AG09309 (cell line): ENCODE results near the gene HNF4A.

Source experiments
- DNase-seq: peaks from one replicate; pipeline ENCODE4 v3.0.0-alpha.2; 2010; ENCODE audit warnings: low read depth
- H3K4me3 ChIP-seq: 2 replicates; pipeline ENCODE4 v1.5.1; 2011; ENCODE audit warnings: mild to moderate bottlenecking, low read depth, low read length, moderate library complexity; ENCODE audit not compliant: control insufficient read depth
- CTCF ChIP-seq: IDR thresholded peaks from 2 replicates; pipeline ENCODE4 v1.5.1; 2011; ENCODE audit warnings: mild to moderate bottlenecking, low read depth, low read length, inconsistent platforms; ENCODE audit not compliant: insufficient read depth, control insufficient read depth; ENCODE audit errors: missing control alignments

The HNF4A gene

GRCh38 chr20:44367746-44368145, 12.2 kb downstream of the HNF4A start:
- H3K4me3 ChIP-seq, result no peak overlapping the region
- no peak for DNase-seq
- TF ChIP-seq CTCF, result no peak

GRCh38 chr20:44370639-44371218, 15.2 kb downstream of the HNF4A start:
- TF ChIP-seq CTCF, result no peak
- DNase-seq, result no peak
- no peak overlapping the region for H3K4me3 ChIP-seq

GRCh38 chr20:44382641-44383040, 27.1 kb downstream of the HNF4A start:
- no peak for DNase-seq
- H3K4me3 ChIP-seq, result no peak overlapping the region
- no peak for TF ChIP-seq CTCF

GRCh38 chr20:44384423-44385027, 29.0 kb downstream of the HNF4A start:
- no peak overlapping the region for H3K4me3 ChIP-seq
- peak; percentile 86 for TF ChIP-seq CTCF
- DNase-seq, result no peak

- no peak overlapping the region for H3K4me3 ChIP-seq
- DNase-seq, result no peak
- peak; percentile 90 for TF ChIP-seq CTCF
Measured at GRCh38 chr20:44388466-44389023, 33.0 kb downstream of the HNF4A start.

GRCh38 chr20:44389871-44390270, 34.4 kb downstream of the HNF4A start:
- TF ChIP-seq CTCF, result no peak
- H3K4me3 ChIP-seq, result no peak overlapping the region
- DNase-seq, result no peak
